Transverse colon (tissue), 3 donors: ENCODE measurements around the gene TLR5.

Experiments used
- CTCF ChIP-seq, 5 experiments: fragments of 200-600 bp in 3 of 5; fragments of 450-650 bp in 2 of 5; sonication (generic) in 3 of 5; IDR thresholded peaks; 1 replicate in 2 of 5; 2 replicates in 3 of 5; pipeline ENCODE4 v1.5.1; 2016 to 2017; ENCODE audit warnings: antibody characterized with exemption in 5 of 5, inconsistent platforms in 3 of 5, mild to moderate bottlenecking in 2 of 5, moderate library complexity in 1 of 5
- EP300 ChIP-seq: sonication (generic); formaldehyde crosslinking; IDR thresholded peaks from one replicate; pipeline ENCODE4 v1.6.1; 2017; ENCODE audit warnings: antibody characterized with exemption, low read depth
- POLR2A ChIP-seq: fragments of 450-650 bp; IDR thresholded peaks from one replicate; pipeline ENCODE4 v1.6.1; 2016; ENCODE audit warnings: antibody characterized with exemption, mild to moderate bottlenecking, moderate library complexity

- no peak for TF ChIP-seq POLR2A
- no peak for TF ChIP-seq CTCF (IDR thresholded peaks at IDR 0.05)
- no peak for TF ChIP-seq EP300
Measured at GRCh38 chr1:223079498-223079897, 63.5 kb downstream of the TLR5 start.
